SJSA1 (cell line): Measurements from ENCODE around the gene MEIKIN. TPM values are rescaled to one million over a fixed set of nuclear protein-coding genes. Genes with fewer than 3 reads are reported as not detected.
"Not testable (repeated sequence)": the region's sequence is repeated elsewhere in the genome, so short reads cannot be mapped to it uniquely, and the experiment has no call there.

ENCODE experiments used
- DNase-seq, 2 experiments: peaks; one replicate each; pipeline ENCODE4 v3.0.0-alpha.2; 2015 to 2020; ENCODE audit warnings: low spot score in 2 of 2, low read depth in 1 of 2
- H3K27ac ChIP-seq: fragments of 250-450 bp; sonication (Bioruptor Pico); 2 replicates; pipeline ENCODE4 v1.5.1; 2020; ENCODE audit warnings: mild to moderate bottlenecking, moderate library complexity
- H3K27me3 ChIP-seq: fragments of 250-450 bp; sonication (Bioruptor Pico); replicated peaks from 2 replicates; pipeline ENCODE4 v1.5.1; 2020; ENCODE audit warnings: mild to moderate bottlenecking, moderate library complexity
- H3K36me3 ChIP-seq: fragments of 250-450 bp; sonication (Bioruptor Pico); 2 replicates; pipeline ENCODE4 v1.5.1; 2020; ENCODE audit warnings: mild to moderate bottlenecking
- H3K4me1 ChIP-seq: fragments of 250-450 bp; sonication (Bioruptor Pico); replicated peaks from 2 replicates; pipeline ENCODE4 v1.6.1; 2021; ENCODE audit warnings: mild to moderate bottlenecking
- H3K4me3 ChIP-seq: fragments of 250-450 bp; sonication (Bioruptor Pico); 2 replicates; pipeline ENCODE4 v1.5.1; 2020; ENCODE audit warnings: mild to moderate bottlenecking
- H3K9me3 ChIP-seq: fragments of 250-450 bp; sonication (Bioruptor Pico); replicated peaks from 2 replicates; pipeline ENCODE4 v1.5.1; 2020; ENCODE audit warnings: mild to moderate bottlenecking
- total RNA-seq: library from RNA; depleted of rRNA; stranded (reverse); fragments of >200 nt; shearing (Covaris generic); gene quantifications from 2 replicates; pipeline ENCODE4 v1.2.3, GENCODE V29; 2014

MEIKIN gene
- total RNA-seq, 1 experiment from 2014 or later: not detected

GRCh38 chr5:131916481-131916880 lies 29.0 kb downstream of the MEIKIN start:
- Histone ChIP-seq H3K27me3 (no peaks in the 10 kb centered on the region), H3K36me3 (no peaks in the 10 kb centered on the region), H3K4me3 (no peak overlapping the region), H3K9me3 (no peaks in the 10 kb centered on the region), H3K27ac (no peak overlapping the region), H3K4me1 (no peaks in the 10 kb centered on the region)
- DNase-seq: no peak

GRCh38 chr5:131914472-131914871 lies 31.0 kb downstream of the MEIKIN start:
- no peak for DNase-seq
- H3K27ac ChIP-seq: no peak overlapping the region
- no peaks in the 10 kb centered on the region for H3K4me1 ChIP-seq
- no peaks in the 10 kb centered on the region for H3K9me3 ChIP-seq
- H3K36me3 ChIP-seq: no peaks in the 10 kb centered on the region
- no peak overlapping the region for H3K4me3 ChIP-seq
- no peaks in the 10 kb centered on the region for H3K27me3 ChIP-seq

- Histone ChIP-seq H3K27ac (no peak overlapping the region), H3K4me1 (no peaks in the 10 kb centered on the region), H3K36me3 (no peaks in the 10 kb centered on the region), H3K27me3 (no peaks in the 10 kb centered on the region), H3K4me3 (no peak overlapping the region), H3K9me3 (no peaks in the 10 kb centered on the region)
- no peak for DNase-seq
Measured at GRCh38 chr5:131913603-131914002, 31.9 kb downstream of the MEIKIN start.

GRCh38 chr5:131906668-131907067 lies 38.8 kb downstream of the MEIKIN start:
- H3K36me3 ChIP-seq: no peaks in the 10 kb centered on the region
- DNase-seq: no peak

GRCh38 chr5:131902266-131902665 lies 43.2 kb downstream of the MEIKIN start:
- H3K4me3 ChIP-seq, H3K36me3 ChIP-seq, H3K27me3 ChIP-seq, H3K27ac ChIP-seq, H3K9me3 ChIP-seq, DNase-seq, H3K4me1 ChIP-seq: not testable (repeated sequence)

More at GRCh38 chr5:131906668-131907067, 38.8 kb downstream of the MEIKIN start:
- Histone ChIP-seq H3K4me3 (no peak overlapping the region), H3K27ac (no peak overlapping the region), H3K9me3 (no peaks in the 10 kb centered on the region), H3K27me3 (no peaks in the 10 kb centered on the region), H3K4me1 (no peaks in the 10 kb centered on the region)

GRCh38 chr5:131899686-131900085 lies 45.8 kb downstream of the MEIKIN start:
- no peak overlapping the region for H3K27ac ChIP-seq
- no peak overlapping the region for H3K4me3 ChIP-seq
- H3K27me3 ChIP-seq: no peaks in the 10 kb centered on the region
- no peaks in the 10 kb centered on the region for H3K36me3 ChIP-seq
- DNase-seq: no peak
- H3K9me3 ChIP-seq: no peaks in the 10 kb centered on the region
- no peaks in the 10 kb centered on the region for H3K4me1 ChIP-seq

- DNase-seq: no peak
- Histone ChIP-seq H3K4me3 (no peak overlapping the region), H3K4me1 (no peaks in the 10 kb centered on the region), H3K36me3 (no peaks in the 10 kb centered on the region), H3K27me3 (0 out of 2 replicates have a peak, but pooled peaks cover 3% of the 10 kb centered on the region), H3K27ac (no peak overlapping the region), H3K9me3 (no peaks in the 10 kb centered on the region)
Measured at GRCh38 chr5:131883984-131884383, 61.5 kb downstream of the MEIKIN start.

GRCh38 chr5:131879705-131880104 lies 65.8 kb downstream of the MEIKIN start:
- no peaks in the 10 kb centered on the region for H3K36me3 ChIP-seq
- H3K27ac ChIP-seq: no peak overlapping the region
- H3K27me3 ChIP-seq: 0 out of 2 replicates have a peak, but pooled peaks cover 3% of the 10 kb centered on the region

GRCh38 chr5:131877873-131878272 lies 67.6 kb downstream of the MEIKIN start:
- no peak for DNase-seq
- Histone ChIP-seq H3K27ac (no peak overlapping the region), H3K36me3 (no peaks in the 10 kb centered on the region), H3K27me3 (0 out of 2 replicates have a peak, but pooled peaks cover 3% of the 10 kb centered on the region), H3K9me3 (no peaks in the 10 kb centered on the region), H3K4me1 (no peaks in the 10 kb centered on the region), H3K4me3 (no peak overlapping the region)

More at GRCh38 chr5:131879705-131880104, 65.8 kb downstream of the MEIKIN start:
- Histone ChIP-seq H3K4me1 (no peaks in the 10 kb centered on the region), H3K9me3 (no peaks in the 10 kb centered on the region), H3K4me3 (no peak overlapping the region)
- DNase-seq: no peak

GRCh38 chr5:131871251-131871650 lies 74.2 kb downstream of the MEIKIN start:
- not testable (repeated sequence) for H3K4me1 ChIP-seq, H3K27me3 ChIP-seq, H3K36me3 ChIP-seq, DNase-seq, H3K4me3 ChIP-seq, H3K27ac ChIP-seq, H3K9me3 ChIP-seq

GRCh38 chr5:131867524-131867923 lies 77.9 kb downstream of the MEIKIN start:
- Histone ChIP-seq H3K4me3 (no peak overlapping the region), H3K9me3 (peaks cover 10% of the 10 kb centered on the region; the same call in 1 of the 2 replicates), H3K27ac (no peak overlapping the region), H3K27me3 (no peaks in the 10 kb centered on the region), H3K4me1 (no peaks in the 10 kb centered on the region), H3K36me3 (no peaks in the 10 kb centered on the region)
- no peak for DNase-seq

GRCh38 chr5:131863700-131864099 lies 81.8 kb downstream of the MEIKIN start:
- H3K4me3 ChIP-seq: no peak overlapping the region
- no peak overlapping the region for H3K27ac ChIP-seq
- H3K36me3 ChIP-seq: no peaks in the 10 kb centered on the region
- H3K9me3 ChIP-seq: peaks cover 10% of the 10 kb centered on the region; the same call in 1 of the 2 replicates
- H3K27me3 ChIP-seq: 0 out of 2 replicates have a peak, but pooled peaks cover 5% of the 10 kb centered on the region
- H3K4me1 ChIP-seq: no peaks in the 10 kb centered on the region
- DNase-seq: no peak

GRCh38 chr5:131857388-131857787 lies 88.1 kb downstream of the MEIKIN start:
- H3K4me1 ChIP-seq: no peaks in the 10 kb centered on the region
- H3K27me3 ChIP-seq: 0 out of 2 replicates have a peak, but pooled peaks cover 5% of the 10 kb centered on the region
- no peak overlapping the region for H3K27ac ChIP-seq
- DNase-seq: no peak
- H3K36me3 ChIP-seq: no peaks in the 10 kb centered on the region
- H3K9me3 ChIP-seq: no peaks in the 10 kb centered on the region
- no peak overlapping the region for H3K4me3 ChIP-seq

GRCh38 chr5:131855452-131855851 lies 90.0 kb downstream of the MEIKIN start:
- no peak overlapping the region for H3K4me3 ChIP-seq
- 0 out of 2 replicates have a peak, but pooled peaks cover 5% of the 10 kb centered on the region for H3K27me3 ChIP-seq

GRCh38 chr5:131854134-131854533 lies 91.3 kb downstream of the MEIKIN start:
- no peak overlapping the region for H3K27ac ChIP-seq
- no peaks in the 10 kb centered on the region for H3K36me3 ChIP-seq
- no peak overlapping the region for H3K4me3 ChIP-seq
- no peak for DNase-seq
- 0 out of 2 replicates have a peak, but pooled peaks cover 1% of the 10 kb centered on the region for H3K27me3 ChIP-seq
- no peaks in the 10 kb centered on the region for H3K9me3 ChIP-seq
- H3K4me1 ChIP-seq: no peaks in the 10 kb centered on the region

More at GRCh38 chr5:131855452-131855851, 90.0 kb downstream of the MEIKIN start:
- Histone ChIP-seq H3K36me3 (no peaks in the 10 kb centered on the region), H3K27ac (no peak overlapping the region), H3K4me1 (no peaks in the 10 kb centered on the region), H3K9me3 (no peaks in the 10 kb centered on the region)
- DNase-seq: no peak
